Astrocyte (in vitro differentiated cells and primary cell): ENCODE data around the gene ZDHHC11B.

Experiments
- EZH2 ChIP-seq: IDR thresholded peaks from 2 replicates; pipeline ENCODE4 v1.6.1; 2012; ENCODE audit warnings: mild to moderate bottlenecking, low read length, inconsistent platforms; ENCODE audit not compliant: insufficient read depth
- TF ChIP-seq, protein P1 (sequence below): IDR thresholded peaks from 2 replicates; pipeline ENCODE4 v1.5.1; 2011; ENCODE audit warnings: low read depth, mild to moderate bottlenecking, inconsistent platforms, low read length, moderate library complexity; ENCODE audit not compliant: insufficient read depth

DNA sequence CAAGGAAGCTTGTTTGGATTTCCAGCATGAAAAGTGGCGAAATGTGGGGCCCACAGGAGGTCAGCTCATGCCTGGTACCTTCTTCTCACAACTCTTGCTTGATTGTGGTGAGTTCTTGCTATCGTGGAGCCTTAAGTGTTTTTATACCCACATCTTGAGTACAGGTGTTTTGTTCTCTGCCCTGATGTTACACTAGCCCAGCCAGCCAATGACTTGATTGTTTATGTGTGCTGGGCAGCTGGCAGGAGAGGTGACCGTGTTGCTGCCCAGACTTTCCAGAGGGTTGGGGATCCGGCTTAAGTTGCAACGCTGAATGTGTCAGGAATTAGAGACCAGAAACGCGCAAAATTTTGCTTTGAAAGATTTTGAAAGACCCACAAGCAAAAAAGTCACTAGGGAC, 67.4 kb downstream of the ZDHHC11B start:
- no peak for TF ChIP-seq EZH2
- TF ChIP-seq, protein P1, sequence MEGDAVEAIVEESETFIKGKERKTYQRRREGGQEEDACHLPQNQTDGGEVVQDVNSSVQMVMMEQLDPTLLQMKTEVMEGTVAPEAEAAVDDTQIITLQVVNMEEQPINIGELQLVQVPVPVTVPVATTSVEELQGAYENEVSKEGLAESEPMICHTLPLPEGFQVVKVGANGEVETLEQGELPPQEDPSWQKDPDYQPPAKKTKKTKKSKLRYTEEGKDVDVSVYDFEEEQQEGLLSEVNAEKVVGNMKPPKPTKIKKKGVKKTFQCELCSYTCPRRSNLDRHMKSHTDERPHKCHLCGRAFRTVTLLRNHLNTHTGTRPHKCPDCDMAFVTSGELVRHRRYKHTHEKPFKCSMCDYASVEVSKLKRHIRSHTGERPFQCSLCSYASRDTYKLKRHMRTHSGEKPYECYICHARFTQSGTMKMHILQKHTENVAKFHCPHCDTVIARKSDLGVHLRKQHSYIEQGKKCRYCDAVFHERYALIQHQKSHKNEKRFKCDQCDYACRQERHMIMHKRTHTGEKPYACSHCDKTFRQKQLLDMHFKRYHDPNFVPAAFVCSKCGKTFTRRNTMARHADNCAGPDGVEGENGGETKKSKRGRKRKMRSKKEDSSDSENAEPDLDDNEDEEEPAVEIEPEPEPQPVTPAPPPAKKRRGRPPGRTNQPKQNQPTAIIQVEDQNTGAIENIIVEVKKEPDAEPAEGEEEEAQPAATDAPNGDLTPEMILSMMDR = no peak
